NCI-H2196 treated with DMSO at 0.1 percent for 48 hours (cell line): Measurements from ENCODE around the gene SYTL4.
"Not testable (repeated sequence)": the region's sequence is repeated elsewhere in the genome, so short reads cannot be mapped to it uniquely, and the experiment has no call there.

Source experiments
- DNase-seq: peaks from one replicate; lab custom pipeline; 2025; ENCODE audit not compliant: unreplicated experiment; lab: John Stamatoyannopoulos, UW

The SYTL4 gene

DNA sequence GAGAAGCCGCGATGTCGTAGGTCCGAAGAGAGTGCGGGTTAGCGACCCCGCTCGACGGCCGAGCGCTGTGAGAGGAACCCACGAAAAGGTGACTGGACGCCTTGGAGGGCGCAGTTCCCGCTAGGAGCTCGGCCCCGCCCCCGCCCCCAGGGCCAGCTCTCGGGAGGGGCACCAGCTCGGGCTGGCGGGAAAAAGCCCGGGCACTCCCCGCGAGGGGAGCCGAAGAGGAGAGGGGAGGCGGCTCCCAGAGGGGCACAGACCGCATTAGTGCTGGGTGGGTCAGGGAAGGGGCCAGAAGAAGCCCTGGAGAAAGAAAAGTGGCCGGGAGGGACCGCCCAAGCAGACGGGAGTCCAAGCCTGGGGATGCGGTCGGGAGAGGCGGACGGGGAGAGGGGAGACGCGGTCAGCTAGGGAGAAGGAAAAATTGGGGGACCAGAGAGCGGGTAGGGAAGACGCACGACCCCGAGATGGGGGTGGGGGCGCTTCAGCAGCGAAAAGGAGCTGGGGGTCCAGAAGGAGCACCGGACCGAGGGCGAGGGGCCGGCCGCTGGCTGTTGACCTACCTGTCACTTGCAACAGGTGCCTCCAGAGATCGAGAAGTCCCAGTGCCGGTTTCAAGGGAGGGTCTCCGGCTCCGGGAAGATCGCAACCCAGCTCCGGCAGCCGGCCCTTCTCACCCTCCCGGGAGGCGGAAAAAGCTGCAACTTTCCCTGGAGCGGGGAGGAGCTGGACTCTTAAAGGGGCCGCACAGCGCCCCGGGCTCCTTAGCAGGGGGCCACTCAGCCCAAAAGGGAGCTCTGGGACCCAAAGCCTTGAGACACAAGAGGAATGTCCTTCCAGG is at the start of gene SYTL4:
TSS of gene SYTL4 (minus strand) at position 681 of the 841 bp plus-strand sequence. CDS start 30,084 bp downstream, outside the sequence.
- DNase-seq, result no peak

GRCh38 chrX:100769439-100769838 is 37.5 kb upstream of the SYTL4 start:
- not testable (repeated sequence) for DNase-seq

DNA sequence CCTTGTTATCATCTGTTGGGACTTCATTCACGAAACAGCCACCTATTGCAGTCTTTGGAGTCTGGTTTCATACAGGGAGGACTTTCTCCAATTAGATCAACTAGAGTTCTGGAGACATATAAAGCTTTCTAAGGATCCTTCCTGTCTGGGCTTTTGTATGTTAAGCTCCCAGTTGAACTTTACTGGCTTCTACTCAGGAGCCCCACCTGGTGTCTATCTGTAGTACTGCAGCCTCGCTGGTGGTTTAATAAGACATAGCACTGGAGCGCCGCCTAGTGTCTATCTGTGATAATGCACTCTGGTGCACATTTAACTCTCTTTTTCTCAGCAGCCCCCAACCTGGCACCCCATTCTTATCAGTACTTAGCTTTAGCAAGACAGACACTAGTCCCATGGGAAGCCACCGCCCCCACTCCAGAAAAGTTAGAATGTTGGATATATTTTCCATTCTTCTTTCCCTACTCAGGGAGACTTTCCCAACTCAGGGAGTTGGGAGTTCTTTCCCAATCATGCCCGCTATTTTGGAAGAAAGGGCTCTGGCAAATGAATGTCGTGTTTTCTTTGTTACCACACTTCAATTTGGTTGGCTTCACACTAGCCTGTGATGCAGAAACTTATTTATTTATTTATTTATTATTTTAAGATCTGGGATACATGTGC is 36.9 kb upstream of the SYTL4 start:
- peak; percentile 21 for DNase-seq

DNA sequence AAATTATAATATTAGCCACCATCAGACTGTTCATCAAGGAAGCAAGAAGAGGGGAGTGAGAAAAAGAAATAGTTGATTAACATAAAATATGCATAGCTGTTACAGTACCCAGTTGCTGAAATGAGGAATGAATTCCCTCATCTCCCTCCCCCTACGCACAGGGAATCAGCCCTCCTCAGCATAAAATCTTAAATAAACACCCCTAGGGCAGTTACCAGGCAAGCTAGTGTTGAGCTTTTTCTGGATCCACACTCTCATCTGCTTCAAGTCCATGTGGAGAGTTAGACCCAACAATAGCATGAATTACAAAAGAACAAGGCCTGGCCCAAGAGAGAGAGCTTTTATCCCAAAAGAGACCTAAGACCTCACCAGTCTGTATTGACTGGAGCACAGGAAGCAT is 19.0 kb upstream of the SYTL4 start:
- no peak for DNase-seq

- DNase-seq, result no peak
Observed at GRCh38 chrX:100748108-100748507, 16.2 kb upstream of the SYTL4 start.

- DNase-seq, result no peak
Observed at GRCh38 chrX:100747703-100748102, 15.8 kb upstream of the SYTL4 start.

- no peak for DNase-seq
Observed at GRCh38 chrX:100747090-100747489, 15.2 kb upstream of the SYTL4 start.

DNA sequence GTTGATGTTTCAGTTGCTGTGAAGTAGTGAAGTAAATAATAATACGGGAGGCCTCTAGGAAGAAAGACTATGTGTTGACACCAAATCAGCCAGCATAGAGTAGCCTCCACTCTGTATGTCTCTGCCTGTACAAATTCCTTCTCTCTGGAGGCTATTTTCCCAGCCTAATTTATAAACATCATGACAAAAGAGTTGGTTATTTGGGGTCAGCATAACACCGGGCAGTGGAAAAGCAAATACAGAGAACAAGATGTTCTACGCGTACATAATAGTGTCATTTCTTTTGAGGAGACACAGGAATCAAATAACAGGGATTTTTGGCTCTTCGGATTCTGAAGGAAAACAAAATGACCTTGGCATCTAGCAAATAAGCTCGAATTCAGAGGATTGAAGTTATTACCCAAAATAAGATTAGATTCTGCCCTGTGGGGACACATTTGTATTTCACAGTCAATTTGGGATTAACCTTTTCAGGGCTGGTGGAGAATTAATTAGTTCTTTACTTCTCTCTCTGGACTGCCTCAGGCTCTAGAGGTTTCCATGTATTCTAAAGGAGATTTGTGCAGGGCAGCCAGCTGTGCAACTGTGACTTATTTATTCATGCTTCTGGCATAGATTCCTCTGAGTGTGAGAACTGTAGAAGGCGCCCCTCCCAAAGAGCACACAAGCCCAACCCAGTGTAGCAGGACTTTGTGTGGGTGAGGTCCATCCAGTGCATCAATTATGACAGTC is 14.1 kb upstream of the SYTL4 start:
- no peak for DNase-seq

DNA sequence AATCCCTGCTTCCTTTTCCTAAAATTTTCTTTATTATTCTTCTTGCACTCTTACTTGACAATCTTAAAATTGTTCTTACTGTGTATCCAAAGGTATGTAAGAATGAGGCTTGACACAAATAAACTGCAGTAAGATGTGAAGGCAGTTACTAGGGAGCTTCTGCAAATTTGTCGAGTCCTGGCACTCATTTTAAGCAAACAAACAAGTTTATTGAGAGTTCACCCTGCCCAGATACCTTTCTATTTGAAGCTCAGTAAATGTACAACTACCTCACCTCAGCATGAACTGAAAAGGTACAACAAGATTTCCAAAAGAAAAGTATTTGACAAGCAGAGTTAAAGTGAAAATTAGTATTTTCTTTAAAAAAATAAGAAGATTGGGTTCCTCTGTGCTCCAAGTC is 13.3 kb upstream of the SYTL4 start:
- no peak for DNase-seq

DNA sequence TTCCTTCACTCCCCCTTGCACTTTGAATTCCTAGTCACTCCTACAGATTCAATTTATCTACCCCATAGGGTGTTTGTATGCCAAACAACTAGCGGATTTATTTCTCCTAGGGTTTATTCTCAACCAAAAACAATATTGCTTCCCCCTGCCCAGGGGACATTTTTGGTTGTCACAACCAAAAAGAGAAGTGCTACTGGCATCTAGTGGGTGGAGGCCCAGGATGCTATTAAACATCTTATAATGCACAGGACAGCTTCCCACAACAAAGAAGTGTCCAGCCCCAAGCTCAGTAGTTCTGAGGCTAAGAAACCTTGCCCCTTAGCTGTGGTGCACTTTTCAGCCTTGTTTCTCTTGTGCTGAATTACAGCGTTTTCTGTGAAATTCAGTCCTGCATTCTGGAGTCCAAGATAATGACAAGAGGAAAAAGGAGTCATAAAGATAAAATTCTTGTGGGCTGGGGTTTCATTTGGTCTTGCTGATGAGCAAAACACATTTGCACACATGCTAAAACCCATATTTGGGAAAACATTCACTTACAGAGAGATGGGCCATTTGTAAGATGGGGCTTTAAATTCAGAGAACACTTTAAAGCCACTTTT is 11.2 kb upstream of the SYTL4 start:
- no peak for DNase-seq

- DNase-seq, result not testable (repeated sequence)
Observed at GRCh38 chrX:100724006-100724405, 7.9 kb downstream of the SYTL4 start.

DNA sequence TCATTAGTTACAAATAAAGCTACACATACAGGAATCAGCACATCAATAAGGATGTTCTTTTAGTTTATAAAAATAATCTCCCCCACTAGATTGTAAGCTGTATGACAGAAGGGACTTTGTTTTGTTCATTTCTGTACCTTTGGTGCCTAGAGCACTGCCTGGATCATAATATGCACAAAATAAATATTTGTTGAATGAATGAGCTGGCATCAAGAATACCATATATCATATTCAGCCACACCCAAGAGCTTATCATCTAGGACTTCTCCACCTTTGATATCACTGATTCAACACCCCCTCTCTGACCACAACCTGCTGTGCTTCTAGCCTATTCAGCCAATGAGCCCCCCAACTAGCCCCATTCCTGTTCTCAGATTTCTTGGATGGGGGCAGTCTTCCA is 10.6 kb downstream of the SYTL4 start:
- no peak for DNase-seq

DNA sequence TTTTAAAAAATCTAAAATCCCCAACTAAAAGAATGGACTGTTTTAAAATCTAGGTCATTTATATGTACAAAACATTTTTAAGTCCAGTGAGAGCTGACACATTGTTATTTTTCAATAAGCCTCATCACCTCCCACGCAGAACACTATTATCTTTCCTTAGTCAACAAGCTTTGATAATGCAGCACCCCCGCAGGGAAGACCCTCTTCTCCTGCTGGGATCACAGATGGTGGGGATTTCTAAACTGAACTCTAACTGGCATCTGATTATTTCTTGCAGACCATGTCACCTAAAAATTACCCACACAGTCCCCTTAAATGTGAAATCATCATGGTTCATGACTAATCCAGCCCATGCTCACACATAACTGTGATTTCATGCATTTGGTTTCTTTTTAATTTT is 11.6 kb downstream of the SYTL4 start:
- DNase-seq, result no peak

- no peak for DNase-seq
Observed at GRCh38 chrX:100719139-100719538, 12.8 kb downstream of the SYTL4 start.

GRCh38 chrX:100717363-100717762 is 14.6 kb downstream of the SYTL4 start:
- DNase-seq, result no peak

GRCh38 chrX:100710816-100711215 is 21.1 kb downstream of the SYTL4 start:
- no peak for DNase-seq

- no peak for DNase-seq
Observed at GRCh38 chrX:100704581-100705203, 27.2 kb downstream of the SYTL4 start.

DNA sequence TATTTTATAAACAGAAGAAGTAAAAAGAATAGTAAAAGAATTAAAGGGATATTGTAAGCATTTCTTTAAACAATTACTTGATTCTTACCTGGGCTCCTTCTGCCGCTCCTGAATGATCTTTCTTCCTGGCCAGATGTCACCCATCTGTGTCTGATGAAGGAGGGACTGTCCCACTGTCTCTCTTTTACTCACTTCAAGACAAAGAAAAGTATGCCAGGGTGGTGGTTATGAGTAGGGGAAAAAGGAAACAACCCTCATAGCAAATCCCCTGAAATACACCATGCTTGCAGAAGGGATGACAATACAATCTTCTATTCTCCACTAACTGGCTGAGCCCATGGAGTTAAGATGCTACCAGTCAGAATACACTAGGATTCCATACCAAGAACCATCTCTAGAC is 31.1 kb downstream of the SYTL4 start:
- no peak for DNase-seq

GRCh38 chrX:100698551-100698950 is 33.4 kb downstream of the SYTL4 start:
- DNase-seq, result no peak

- no peak for DNase-seq
Observed at GRCh38 chrX:100696699-100697351, 35.1 kb downstream of the SYTL4 start.
